HCT116 (cell line): ENCODE data around the gene LXN.

Experiments used
- CTCF ChIP-seq, 3 experiments: fragments of 200-600 bp in 1 of 3; sonication (generic) in 1 of 3; IDR thresholded peaks in 2 of 3; conservative IDR thresholded peaks in 1 of 3; 2 replicates each; pipeline ENCODE4 v1.5.1; 2012 to 2017; ENCODE audit warnings: low read depth in 2 of 3, low read length in 2 of 3, antibody characterized with exemption in 1 of 3, borderline replicate concordance in 1 of 3, control low read depth in 1 of 3, mild to moderate bottlenecking in 1 of 3, mixed read lengths in 1 of 3, mixed run types in 1 of 3, moderate library complexity in 1 of 3; ENCODE audit not compliant: insufficient read depth in 1 of 3
- POLR2A ChIP-seq: IDR thresholded peaks from 2 replicates; pipeline ENCODE4 v1.7.0; 2011; ENCODE audit warnings: borderline replicate concordance; ENCODE audit not compliant: insufficient read depth, insufficient read length; ENCODE audit errors: extremely low read depth
- SP1 ChIP-seq: IDR thresholded peaks from 2 replicates; pipeline ENCODE4 v1.6.1; 2012; ENCODE audit warnings: low read depth
- ZBTB33 ChIP-seq: IDR thresholded peaks from 2 replicates; pipeline ENCODE4 v1.6.1; 2011; ENCODE audit warnings: mild to moderate bottlenecking, low read length, moderate library complexity; ENCODE audit not compliant: insufficient replicate concordance; ENCODE audit errors: extremely low read depth

- no peak for TF ChIP-seq SP1
- TF ChIP-seq CTCF (IDR thresholded peaks at IDR 0.05 in 2 of 3, conservative IDR thresholded peaks at IDR 0.05 in 1 of 3; ENCODE audit: borderline replicate concordance in 1 of 3, insufficient read depth in 1 of 3, low read depth in 2 of 3, low read length in 2 of 3), result no peak
- no peak for TF ChIP-seq ZBTB33
- TF ChIP-seq POLR2A, result no peak
These were observed 31.1 kb upstream of the LXN start for GRCh38 chr3:158703566-158703965.
